ENCODE measurements around the gene FOXC1. TPM values are rescaled to one million over a fixed set of nuclear protein-coding genes. Genes with fewer than 3 reads are reported as not detected.

The FOXC1 gene
- total and polyA plus RNA-seq, 9 donors: 1.1 to 4.1 (median 2.4) TPM

GRCh38 chr6:1581120-1581991 lies 28.4 kb upstream of the FOXC1 start:
- Histone ChIP-seq H3K4me3 (ENCODE audit: low read length) (no peak overlapping the region), H3K27ac (ENCODE audit: low read length) (no peak overlapping the region), H3K9me3 (replicated peaks; ENCODE audit: control insufficient read depth, low read depth, low read length) (no peaks in the 10 kb centered on the region), H3K36me3 (ENCODE audit: control insufficient read depth, insufficient read depth, low read length) (no peaks in the 10 kb centered on the region), H3K27me3 (ENCODE audit: control insufficient read depth, insufficient read depth, low read length) (peaks cover 2% of the 10 kb centered on the region), H3K4me1 (ENCODE audit: control insufficient read depth, insufficient read depth, low read length) (peaks cover 9% of the 10 kb centered on the region)
- no peak for DNase-seq
- 87% methylated on average over 23 of the region's 31 CpGs for WGBS (ENCODE audit: insufficient coverage)

- whole genome bisulfite sequencing (ENCODE audit: insufficient coverage): 100% methylated on average over 1 of the region's 5 CpGs
- Histone ChIP-seq H3K36me3 (ENCODE audit: control insufficient read depth, insufficient read depth, low read length) (no peaks in the 10 kb centered on the region), H3K9me3 (replicated peaks; ENCODE audit: control insufficient read depth, low read depth, low read length) (no peaks in the 10 kb centered on the region), H3K4me3 (ENCODE audit: low read length) (no peak overlapping the region), H3K27ac (ENCODE audit: low read length) (no peak overlapping the region), H3K27me3 (ENCODE audit: control insufficient read depth, insufficient read depth, low read length) (peaks cover 5% of the 10 kb centered on the region), H3K4me1 (ENCODE audit: control insufficient read depth, insufficient read depth, low read length) (peaks cover 8% of the 10 kb centered on the region)
- DNase-seq: no peak
These were observed 25.6 kb upstream of the FOXC1 start for GRCh38 chr6:1584146-1584545.

- Histone ChIP-seq H3K36me3 (ENCODE audit: control insufficient read depth, insufficient read depth, low read length) (no peaks in the 10 kb centered on the region), H3K9me3 (replicated peaks; ENCODE audit: control insufficient read depth, low read depth, low read length) (no peaks in the 10 kb centered on the region), H3K27ac (ENCODE audit: low read length) (no peak overlapping the region), H3K27me3 (ENCODE audit: control insufficient read depth, insufficient read depth, low read length) (peaks cover 7% of the 10 kb centered on the region), H3K4me1 (ENCODE audit: control insufficient read depth, insufficient read depth, low read length) (no peaks in the 10 kb centered on the region), H3K4me3 (ENCODE audit: low read length) (no peak overlapping the region)
- DNase-seq: no peak
- WGBS (ENCODE audit: insufficient coverage): 55% methylated on average over 7 of the region's 14 CpGs
These were observed 24.6 kb upstream of the FOXC1 start for GRCh38 chr6:1584996-1585668.

- Histone ChIP-seq H3K4me3 (ENCODE audit: low read length) (no peak overlapping the region), H3K4me1 (ENCODE audit: control insufficient read depth, insufficient read depth, low read length) (no peaks in the 10 kb centered on the region), H3K36me3 (ENCODE audit: control insufficient read depth, insufficient read depth, low read length) (no peaks in the 10 kb centered on the region), H3K27me3 (ENCODE audit: control insufficient read depth, insufficient read depth, low read length) (peaks cover 9% of the 10 kb centered on the region), H3K27ac (ENCODE audit: low read length) (no peak overlapping the region), H3K9me3 (replicated peaks; ENCODE audit: control insufficient read depth, low read depth, low read length) (no peaks in the 10 kb centered on the region)
- 93% methylated on average over 12 of the region's 12 CpGs for WGBS (ENCODE audit: insufficient coverage)
- DNase-seq: no peak
These were observed 24.1 kb upstream of the FOXC1 start for GRCh38 chr6:1585669-1586049.

- Histone ChIP-seq H3K36me3 (ENCODE audit: control insufficient read depth, insufficient read depth, low read length) (no peaks in the 10 kb centered on the region), H3K9me3 (replicated peaks; ENCODE audit: control insufficient read depth, low read depth, low read length) (no peaks in the 10 kb centered on the region), H3K27ac (ENCODE audit: low read length) (no peak overlapping the region), H3K4me1 (ENCODE audit: control insufficient read depth, insufficient read depth, low read length) (no peaks in the 10 kb centered on the region), H3K27me3 (ENCODE audit: control insufficient read depth, insufficient read depth, low read length) (peaks cover 12% of the 10 kb centered on the region), H3K4me3 (ENCODE audit: low read length) (no peak overlapping the region)
- DNase-seq: no peak
- no CpG with 5 or more reads among the region's 7 CpGs for whole genome bisulfite sequencing (ENCODE audit: insufficient coverage)
These were observed 23.5 kb upstream of the FOXC1 start for GRCh38 chr6:1586256-1586655.

GRCh38 chr6:1586861-1587450 lies 22.8 kb upstream of the FOXC1 start:
- Histone ChIP-seq H3K27me3 (ENCODE audit: control insufficient read depth, insufficient read depth, low read length) (peaks cover 19% of the 10 kb centered on the region), H3K36me3 (ENCODE audit: control insufficient read depth, insufficient read depth, low read length) (no peaks in the 10 kb centered on the region), H3K27ac (ENCODE audit: low read length) (no peak overlapping the region), H3K4me3 (ENCODE audit: low read length) (no peak overlapping the region), H3K4me1 (ENCODE audit: control insufficient read depth, insufficient read depth, low read length) (no peaks in the 10 kb centered on the region), H3K9me3 (replicated peaks; ENCODE audit: control insufficient read depth, low read depth, low read length) (no peaks in the 10 kb centered on the region)
- WGBS (ENCODE audit: insufficient coverage): 73% methylated on average over 4 of the region's 5 CpGs
- no peak for DNase-seq

GRCh38 chr6:1587546-1587945 lies 22.2 kb upstream of the FOXC1 start:
- Histone ChIP-seq H3K9me3 (replicated peaks; ENCODE audit: control insufficient read depth, low read depth, low read length) (no peaks in the 10 kb centered on the region), H3K36me3 (ENCODE audit: control insufficient read depth, insufficient read depth, low read length) (no peaks in the 10 kb centered on the region), H3K4me3 (ENCODE audit: low read length) (no peak overlapping the region), H3K4me1 (ENCODE audit: control insufficient read depth, insufficient read depth, low read length) (no peaks in the 10 kb centered on the region), H3K27ac (ENCODE audit: low read length) (no peak overlapping the region), H3K27me3 (ENCODE audit: control insufficient read depth, insufficient read depth, low read length) (peaks cover 20% of the 10 kb centered on the region)
- WGBS (ENCODE audit: insufficient coverage): 41% methylated on average over 4 of the region's 7 CpGs
- peak; percentile 43 for DNase-seq

- Histone ChIP-seq H3K36me3 (ENCODE audit: control insufficient read depth, insufficient read depth, low read length) (no peaks in the 10 kb centered on the region), H3K4me1 (ENCODE audit: control insufficient read depth, insufficient read depth, low read length) (no peaks in the 10 kb centered on the region), H3K27me3 (ENCODE audit: control insufficient read depth, insufficient read depth, low read length) (peaks cover 22% of the 10 kb centered on the region), H3K27ac (ENCODE audit: low read length) (no peak overlapping the region), H3K4me3 (ENCODE audit: low read length) (no peak overlapping the region), H3K9me3 (replicated peaks; ENCODE audit: control insufficient read depth, low read depth, low read length) (no peaks in the 10 kb centered on the region)
- WGBS (ENCODE audit: insufficient coverage): 73% methylated on average over 5 of the region's 12 CpGs
- no peak for DNase-seq
These were observed 21.7 kb upstream of the FOXC1 start for GRCh38 chr6:1587977-1588376.

GRCh38 chr6:1589208-1589607 lies 20.5 kb upstream of the FOXC1 start:
- Histone ChIP-seq H3K9me3 (replicated peaks; ENCODE audit: control insufficient read depth, low read depth, low read length) (no peaks in the 10 kb centered on the region), H3K27me3 (ENCODE audit: control insufficient read depth, insufficient read depth, low read length) (peaks cover 33% of the 10 kb centered on the region), H3K27ac (ENCODE audit: low read length) (no peak overlapping the region), H3K36me3 (ENCODE audit: control insufficient read depth, insufficient read depth, low read length) (no peaks in the 10 kb centered on the region), H3K4me1 (ENCODE audit: control insufficient read depth, insufficient read depth, low read length) (no peaks in the 10 kb centered on the region), H3K4me3 (ENCODE audit: low read length) (no peak overlapping the region)
- 87% methylated on average over 5 of the region's 6 CpGs for WGBS (ENCODE audit: insufficient coverage)
- no peak for DNase-seq

GRCh38 chr6:1590580-1590979 lies 19.1 kb upstream of the FOXC1 start:
- Histone ChIP-seq H3K4me3 (ENCODE audit: low read length) (no peak overlapping the region), H3K27ac (ENCODE audit: low read length) (no peak overlapping the region), H3K4me1 (ENCODE audit: control insufficient read depth, insufficient read depth, low read length) (no peaks in the 10 kb centered on the region), H3K9me3 (replicated peaks; ENCODE audit: control insufficient read depth, low read depth, low read length) (no peaks in the 10 kb centered on the region), H3K36me3 (ENCODE audit: control insufficient read depth, insufficient read depth, low read length) (no peaks in the 10 kb centered on the region), H3K27me3 (ENCODE audit: control insufficient read depth, insufficient read depth, low read length) (peaks cover 45% of the 10 kb centered on the region)
- DNase-seq: no peak
- WGBS (ENCODE audit: insufficient coverage): 88% methylated on average over 7 of the region's 9 CpGs

Measured in muscle of leg (tissue), 11 donors.